Caki2 (cell line): ENCODE measurements around the gene ZDHHC6. TPM values are rescaled to one million over a fixed set of nuclear protein-coding genes. Genes with fewer than 3 reads are reported as not detected.
"Not testable (repeated sequence)": the region's sequence is repeated elsewhere in the genome, so short reads cannot be mapped to it uniquely, and the experiment has no call there.

Experiments
- DNase-seq: peaks from one replicate; pipeline ENCODE4 v3.0.0-alpha.2; 2015; ENCODE audit warnings: low read depth
- in situ Hi-C: cut with HindIII; loops from 2 replicates; pipeline ENCODE4 v1.10.0; 2016; ENCODE audit warnings: low sequenced_read_pairs, low pct_unique_long_range_greater_than_20kb, mixed read lengths
- total RNA-seq: library from RNA; depleted of rRNA; stranded (reverse); fragments of >200 nt; shearing (Covaris generic); gene quantifications from 2 replicates; pipeline ENCODE4 v1.2.3, GENCODE V29; 2014; ENCODE audit warnings: low replicate concordance; rRNA removed

The ZDHHC6 gene, protein sequence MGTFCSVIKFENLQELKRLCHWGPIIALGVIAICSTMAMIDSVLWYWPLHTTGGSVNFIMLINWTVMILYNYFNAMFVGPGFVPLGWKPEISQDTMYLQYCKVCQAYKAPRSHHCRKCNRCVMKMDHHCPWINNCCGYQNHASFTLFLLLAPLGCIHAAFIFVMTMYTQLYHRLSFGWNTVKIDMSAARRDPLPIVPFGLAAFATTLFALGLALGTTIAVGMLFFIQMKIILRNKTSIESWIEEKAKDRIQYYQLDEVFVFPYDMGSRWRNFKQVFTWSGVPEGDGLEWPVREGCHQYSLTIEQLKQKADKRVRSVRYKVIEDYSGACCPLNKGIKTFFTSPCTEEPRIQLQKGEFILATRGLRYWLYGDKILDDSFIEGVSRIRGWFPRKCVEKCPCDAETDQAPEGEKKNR
- total RNA-seq: 9.8 and 13.9 TPM in 2 replicates

DNA sequence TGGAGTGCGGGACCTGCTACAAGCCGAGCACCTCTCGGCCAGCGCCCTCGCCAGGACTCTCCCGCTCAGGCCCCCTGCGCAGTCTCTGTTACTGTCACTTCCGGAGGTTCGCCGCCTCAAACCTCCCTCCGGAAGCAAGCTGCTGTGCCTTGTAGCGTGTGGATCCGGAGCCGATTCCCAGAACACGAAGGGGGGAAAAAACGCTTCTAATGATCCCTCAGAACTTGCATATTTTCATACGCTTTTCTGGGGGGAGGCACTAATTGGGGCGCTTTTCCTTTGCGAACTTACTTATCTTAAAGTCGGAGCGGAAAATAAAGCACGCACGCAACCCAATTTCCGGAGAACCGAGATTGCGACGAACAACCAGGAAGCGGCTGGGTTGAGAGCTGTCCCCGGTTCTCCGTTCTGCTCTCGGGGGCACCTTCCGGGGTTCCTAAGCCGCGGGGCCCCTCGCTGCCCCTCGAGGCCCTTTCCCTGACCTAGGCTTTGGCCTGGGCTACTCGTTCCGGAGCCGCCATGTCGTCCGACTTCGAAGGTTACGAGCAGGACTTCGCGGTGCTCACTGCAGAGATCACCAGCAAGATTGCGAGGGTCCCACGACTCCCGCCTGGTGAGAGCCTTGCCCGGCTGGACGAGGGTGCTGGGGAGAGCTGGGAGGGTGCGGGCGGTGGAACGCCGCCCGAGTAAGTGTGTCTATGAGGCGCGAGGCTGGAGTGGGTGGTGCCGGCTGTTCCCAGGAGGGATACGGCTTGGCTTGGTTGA is at the start of gene ZDHHC6, which contains the start of gene VTI1A:
Gene ZDHHC6 (minus strand): TSS at position 60 of the 765 bp plus-strand sequence. CDS start 1,478 bp downstream, outside the sequence.
Gene VTI1A (plus strand): TSS at position 361 of the 765 bp plus-strand sequence. CDS start 159 bp downstream, at position 520.
- DNase-seq: peak; percentile 79
- in situ Hi-C loops: no loop called here

DNA sequence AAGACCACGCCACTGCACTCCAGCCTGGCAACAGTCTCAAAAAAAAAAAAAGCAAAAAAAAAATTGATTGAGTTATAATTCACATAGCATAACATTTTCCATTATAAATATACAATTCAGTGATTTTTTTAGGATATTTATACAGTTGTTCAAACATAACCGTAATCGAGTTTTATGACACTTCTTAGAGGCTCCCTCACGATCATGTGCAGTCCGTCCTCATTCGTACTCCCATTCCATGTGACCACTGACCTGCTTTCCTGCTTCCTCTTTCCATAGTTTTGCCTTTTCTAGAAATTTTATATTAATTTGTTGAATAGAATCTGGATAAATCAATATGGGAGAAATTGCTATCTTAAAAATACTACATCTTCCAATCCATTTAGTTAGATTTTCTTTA is 46.0 kb upstream of the ZDHHC6 start:
- in situ Hi-C loops: no loop called here
- no peak for DNase-seq

DNA sequence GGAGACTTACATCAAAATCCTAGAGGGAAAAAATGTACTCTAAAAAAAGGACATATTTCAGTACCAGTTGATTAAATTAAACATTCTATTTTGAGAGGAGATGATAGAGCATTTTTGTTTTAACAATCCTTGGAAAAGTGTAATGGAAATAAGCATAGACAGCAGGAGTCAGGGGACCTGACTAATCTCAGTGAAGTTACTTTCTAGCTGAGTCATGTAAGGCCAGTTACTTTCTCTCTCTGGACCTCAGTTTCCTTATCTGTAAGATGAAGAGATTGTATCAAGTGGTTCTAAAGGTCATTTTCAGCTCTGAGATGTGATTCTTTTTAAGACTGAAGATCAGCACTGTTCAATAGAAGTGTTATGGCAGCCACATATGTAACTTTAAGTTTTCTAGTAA is 44.4 kb upstream of the ZDHHC6 start:
- DNase-seq: no peak
- in situ Hi-C loops: no loop called here

DNA sequence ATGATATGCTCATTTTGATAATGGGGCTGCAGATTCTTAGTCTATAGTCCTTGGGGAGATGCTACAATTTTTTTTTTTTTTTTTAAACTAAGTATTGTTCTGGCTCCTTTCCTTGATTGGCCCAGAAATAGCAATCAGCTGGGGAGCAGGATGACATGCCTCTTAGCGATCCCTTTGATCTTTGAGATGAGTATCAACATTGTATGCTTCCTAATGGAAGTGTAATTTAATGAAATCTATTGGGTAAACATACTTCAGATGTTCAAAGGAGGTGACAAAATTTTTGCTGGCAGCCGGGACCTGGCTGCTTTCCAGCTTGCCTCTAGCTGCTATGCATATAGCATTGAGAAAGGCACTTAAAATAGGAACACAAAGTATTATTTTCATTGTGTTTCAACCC is 43.8 kb upstream of the ZDHHC6 start:
- in situ Hi-C loops: no loop called here
- DNase-seq: no peak

DNA sequence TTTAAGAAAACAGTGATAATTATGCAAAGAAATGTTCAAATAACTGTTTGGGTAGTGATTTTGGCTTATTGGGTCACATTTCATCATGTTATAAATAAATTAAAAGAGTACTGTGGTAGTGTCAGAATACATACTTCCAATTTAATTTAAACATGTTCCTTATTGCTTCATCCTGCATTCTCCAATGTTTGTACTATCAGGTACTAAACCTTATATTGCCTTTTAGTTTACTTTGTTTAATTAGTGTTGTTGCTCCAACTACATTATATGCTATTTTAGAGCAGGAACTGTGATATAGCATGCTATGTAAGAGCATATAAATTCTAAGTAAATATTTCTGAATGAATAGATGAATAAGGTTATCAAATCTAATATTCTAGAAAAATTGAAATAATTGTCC is 41.2 kb upstream of the ZDHHC6 start:
- in situ Hi-C loops: no loop called here

DNA sequence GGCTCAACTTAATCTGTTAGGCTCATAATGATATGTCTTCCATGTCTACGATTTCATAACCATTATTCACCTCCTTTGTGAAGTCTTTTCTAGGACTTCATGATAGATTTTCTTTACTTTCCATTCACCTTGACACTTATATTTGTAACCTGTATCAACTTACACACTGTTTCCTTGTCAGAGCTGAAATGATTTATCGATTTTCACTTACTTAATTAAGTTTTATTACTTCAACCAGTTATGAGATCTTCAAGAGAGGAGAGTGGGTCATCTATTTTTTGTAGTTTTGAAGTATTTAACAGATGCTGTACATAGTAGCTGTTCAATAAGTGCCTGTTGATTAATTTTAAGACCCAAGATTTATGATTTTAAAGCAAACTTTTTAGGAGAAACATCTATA is 37.7 kb upstream of the ZDHHC6 start:
- in situ Hi-C loops: no loop called here
- no peak for DNase-seq

More for the DNA sequence above, 41.2 kb upstream of the ZDHHC6 start:
- no peak for DNase-seq

DNA sequence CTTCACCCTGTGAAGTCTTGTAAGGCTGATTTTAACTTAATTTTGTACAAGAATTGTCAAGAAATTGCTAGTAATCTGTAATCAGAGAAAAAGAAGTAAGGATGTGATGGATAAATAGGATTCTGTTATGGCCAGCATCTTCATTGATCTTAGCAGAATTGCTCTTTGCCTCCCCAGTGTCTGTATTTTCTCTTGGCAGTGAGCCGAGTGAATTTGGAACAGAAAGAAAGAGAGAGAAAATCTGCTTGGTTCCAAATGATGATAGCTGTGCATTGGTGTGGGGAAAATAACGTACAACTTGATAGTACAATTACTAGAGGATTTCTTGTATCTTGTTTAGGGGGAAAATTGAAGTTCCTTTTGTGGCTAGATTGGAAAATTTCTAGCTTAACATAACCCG is 34.9 kb upstream of the ZDHHC6 start:
- in situ Hi-C loops: no loop called here

DNA sequence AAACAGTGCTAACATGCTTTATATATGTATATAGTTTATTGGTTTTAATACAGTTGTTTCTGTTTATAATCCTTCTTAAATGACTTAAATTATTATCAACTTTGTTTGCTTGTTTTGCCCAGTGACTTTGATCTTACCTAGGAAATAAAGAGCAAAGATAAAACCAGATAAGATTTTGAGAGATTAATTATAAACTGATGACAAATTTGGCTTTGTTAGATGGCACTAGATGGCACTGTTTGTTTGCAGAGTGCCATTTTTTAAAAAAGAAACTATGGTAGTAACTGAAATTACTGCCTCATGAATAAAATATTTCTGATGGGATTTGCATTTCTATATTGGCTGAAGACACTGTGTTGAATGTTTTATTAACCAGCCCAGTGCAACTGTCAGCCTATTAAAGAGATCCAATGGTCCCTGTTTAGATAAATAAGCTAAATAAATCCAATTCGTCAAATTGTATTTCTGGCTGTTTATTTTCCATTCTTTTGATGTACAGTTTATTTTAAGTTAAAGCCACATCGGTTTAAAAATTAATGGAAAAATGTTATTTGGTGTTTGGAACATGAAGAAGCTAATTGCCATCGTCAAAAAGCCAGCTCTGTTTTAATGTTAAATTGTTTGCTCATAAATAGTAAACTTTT is 29.0 kb upstream of the ZDHHC6 start:
- DNase-seq: no peak
- in situ Hi-C loops: no loop called here

More for the DNA sequence above, 34.9 kb upstream of the ZDHHC6 start:
- no peak for DNase-seq

DNA sequence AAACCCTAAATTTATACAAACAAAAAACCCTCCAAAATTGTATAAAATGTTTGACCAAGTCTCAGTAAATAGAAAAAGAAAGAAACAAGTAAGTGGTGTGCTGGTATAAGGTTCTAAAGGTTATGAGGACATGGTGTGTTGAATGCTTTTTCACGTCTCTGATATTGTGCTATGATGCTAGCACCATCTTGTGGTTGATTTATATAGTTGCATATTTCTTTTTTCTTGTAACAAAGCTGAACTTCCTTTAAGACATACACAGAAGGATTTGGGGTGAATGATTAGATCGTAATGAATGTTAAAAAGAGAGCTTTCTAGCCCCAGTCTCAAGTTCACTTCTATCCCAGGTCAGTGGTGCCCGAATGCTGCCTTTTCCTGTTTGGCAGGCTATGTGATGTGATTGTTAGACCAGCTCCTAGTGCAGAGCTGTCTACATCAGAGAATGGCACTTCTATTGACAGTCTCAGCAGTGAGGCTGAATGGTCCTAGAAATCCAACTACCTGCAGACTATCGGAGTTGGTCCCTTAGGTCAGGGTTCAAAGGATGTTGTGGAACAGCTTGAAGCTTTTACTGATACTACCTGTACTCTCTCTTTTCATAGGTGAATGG is 25.3 kb upstream of the ZDHHC6 start:
- peak; percentile 41 for DNase-seq
- in situ Hi-C loops: no loop called here

DNA sequence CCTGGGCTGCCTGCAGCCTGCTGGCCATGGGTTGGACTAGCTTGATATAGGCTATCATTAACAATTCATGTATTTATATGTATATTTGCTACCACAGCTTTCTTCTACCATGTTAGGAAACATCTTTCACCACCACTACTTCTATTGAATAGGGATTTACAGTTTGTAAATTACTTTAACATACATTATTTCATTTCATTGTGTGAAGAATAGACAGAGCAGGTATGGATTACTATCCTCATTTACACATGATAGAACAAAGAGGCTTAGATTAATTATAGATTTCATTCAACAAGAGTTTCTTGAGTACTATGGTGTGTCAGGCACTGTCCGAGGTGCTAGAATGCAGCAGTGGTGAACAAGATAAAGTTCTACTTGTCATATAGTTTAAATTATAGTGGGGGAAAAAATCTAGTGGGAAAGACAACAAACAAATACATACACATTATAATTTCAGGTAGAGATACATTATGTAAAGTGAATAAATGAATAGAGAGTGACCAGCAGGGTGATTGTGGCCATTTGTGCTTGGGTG is 20.9 kb upstream of the ZDHHC6 start:
- in situ Hi-C loops: no loop called here
- DNase-seq: no peak

DNA sequence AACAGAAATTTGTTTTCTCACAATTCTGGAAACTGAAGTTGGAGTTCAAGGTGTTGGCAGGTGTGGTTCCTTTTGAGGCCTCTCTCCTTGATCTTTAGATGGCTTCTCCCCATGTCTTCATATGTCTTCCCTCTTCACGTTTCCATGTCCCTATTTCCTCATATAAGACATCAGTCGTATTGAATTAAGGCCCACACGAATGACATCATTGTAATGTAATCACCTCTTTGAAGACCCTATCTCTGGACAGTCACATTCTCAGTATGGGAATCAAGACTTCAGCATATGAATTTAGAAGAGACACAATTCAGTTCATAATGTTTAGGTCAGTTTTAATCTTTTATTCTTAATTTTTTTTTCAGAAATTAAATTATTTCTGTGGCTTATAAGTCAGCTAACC is 20.1 kb upstream of the ZDHHC6 start:
- no peak for DNase-seq
- in situ Hi-C loops: no loop called here

DNA sequence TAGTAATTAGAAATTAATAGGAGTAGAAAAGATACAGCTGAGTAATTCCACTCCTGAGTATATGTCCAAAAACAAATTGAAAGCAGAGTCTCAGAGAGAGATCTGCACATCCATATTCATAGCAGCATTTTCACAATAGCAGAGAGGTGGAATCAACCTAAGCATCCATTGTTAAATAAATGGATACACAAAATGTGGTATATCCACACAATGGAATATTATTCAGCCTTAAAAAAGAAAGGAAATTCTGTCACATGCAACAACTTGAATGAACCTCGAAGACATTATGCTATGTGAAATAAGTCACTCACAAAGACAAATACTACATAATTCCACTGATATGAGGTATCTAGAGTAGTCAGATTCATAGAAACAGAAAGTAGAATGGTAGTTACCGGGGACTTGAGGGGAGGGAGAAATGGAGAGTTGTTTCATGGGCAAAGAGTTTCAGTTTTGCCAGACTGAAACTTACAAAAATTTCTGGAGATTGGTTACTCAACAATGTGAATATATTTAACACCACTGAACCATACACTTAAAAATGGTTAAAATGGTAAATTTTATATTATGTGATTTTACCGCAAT is 18.7 kb upstream of the ZDHHC6 start:
- no peak for DNase-seq
- in situ Hi-C loops: no loop called here

DNA sequence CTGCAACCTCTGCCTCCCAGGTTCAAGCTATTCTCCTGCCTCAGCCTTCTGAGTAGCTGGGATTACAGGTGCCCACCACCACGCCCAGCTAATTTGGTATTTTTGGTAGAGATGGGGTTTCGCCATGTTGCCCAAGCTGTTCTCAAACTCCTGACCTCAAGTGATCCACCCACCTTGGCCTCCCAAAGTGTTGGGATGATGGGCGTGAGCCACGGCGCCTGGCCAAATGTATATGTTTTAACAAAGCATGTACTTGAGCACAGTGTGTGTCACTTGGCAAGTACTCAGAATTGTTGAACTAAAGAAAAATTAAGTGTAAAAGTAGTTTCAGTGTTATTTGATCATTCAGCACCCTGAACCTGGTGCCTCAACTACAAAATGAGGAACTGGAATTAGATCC is 17.4 kb upstream of the ZDHHC6 start:
- in situ Hi-C loops, DNase-seq: not testable (repeated sequence)

DNA sequence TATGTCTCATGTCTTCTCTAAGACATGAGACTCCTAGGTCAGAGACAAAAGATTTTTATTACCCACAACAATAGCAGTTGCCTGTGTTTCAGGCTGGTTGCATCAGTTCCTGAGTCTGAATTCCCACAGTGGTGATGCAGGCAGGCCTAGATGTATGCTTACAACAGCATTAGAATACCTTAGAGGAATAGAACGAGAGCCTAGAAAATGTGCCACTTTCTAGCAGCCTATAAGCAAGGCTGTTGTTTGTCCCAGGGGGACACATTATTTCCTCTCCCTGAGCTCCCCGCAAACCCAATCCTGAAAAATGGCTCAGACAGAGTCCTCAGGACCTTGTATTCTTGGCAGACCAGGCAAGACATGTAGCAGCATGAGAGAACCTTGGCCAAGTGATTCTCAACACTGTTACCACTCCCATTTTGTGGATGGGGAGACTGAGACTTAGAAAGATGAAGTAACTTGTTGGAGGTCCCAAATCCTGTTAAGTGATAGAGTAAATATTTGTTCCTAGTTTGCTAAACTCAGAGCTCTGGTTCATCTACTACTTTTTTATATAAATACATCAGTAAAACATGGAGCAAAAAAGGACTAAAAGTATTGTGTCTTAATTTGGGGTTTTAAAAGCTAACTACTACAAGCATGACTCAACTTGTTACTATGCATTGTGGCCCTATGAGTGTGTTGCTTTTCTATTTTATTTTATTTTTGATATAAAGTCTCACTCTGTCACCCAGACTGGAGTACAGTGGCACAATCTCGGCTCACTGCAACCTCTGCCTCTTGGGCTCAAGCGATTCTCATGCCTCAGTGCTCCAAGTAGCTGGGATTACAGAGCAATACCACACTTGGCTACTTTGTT is 14.5 kb upstream of the ZDHHC6 start:
- in situ Hi-C loops: no loop called here
- no peak for DNase-seq

DNA sequence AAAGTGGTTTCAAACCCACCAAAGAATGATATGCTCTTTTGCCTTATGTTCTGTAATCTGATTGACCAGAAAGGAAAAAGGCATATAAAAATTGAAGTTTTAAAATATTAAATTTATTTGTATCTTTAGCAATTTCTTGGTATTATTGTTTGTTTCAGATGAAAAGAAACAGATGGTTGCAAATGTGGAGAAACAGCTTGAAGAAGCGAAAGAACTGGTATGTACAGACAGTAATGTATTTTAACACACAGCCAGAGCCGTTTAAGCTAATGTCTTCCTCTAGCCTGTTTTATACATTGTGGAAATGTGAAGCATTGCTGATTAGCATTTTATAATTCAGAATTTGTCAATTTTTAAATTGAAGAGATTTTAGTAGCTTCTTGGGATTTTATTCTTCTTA is 13.7 kb upstream of the ZDHHC6 start:
- DNase-seq: no peak
- in situ Hi-C loops: no loop called here

DNA sequence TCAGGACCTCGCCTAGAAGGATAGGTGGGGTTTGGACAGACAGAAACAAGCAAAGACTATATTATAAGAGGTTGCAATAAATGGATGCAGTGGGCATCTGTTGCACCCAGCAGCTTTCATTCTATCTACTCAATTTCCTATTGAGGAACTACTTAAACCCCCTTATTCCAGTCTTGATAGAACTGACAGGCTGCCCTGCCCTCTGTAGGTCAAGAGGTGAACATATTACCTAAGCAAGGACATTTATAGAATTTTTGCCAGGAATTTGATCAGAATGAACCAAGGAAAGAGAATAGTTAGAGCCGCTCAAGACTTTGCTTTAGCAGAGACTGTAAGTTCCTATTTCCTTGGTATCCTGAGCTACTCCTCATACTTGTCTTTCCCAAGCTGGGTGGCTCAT is 9.8 kb upstream of the ZDHHC6 start:
- in situ Hi-C loops: no loop called here
- no peak for DNase-seq
